Measurements from ENCODE around the gene SLC27A1. TPM values are rescaled to one million over a fixed set of nuclear protein-coding genes. Genes with fewer than 3 reads are reported as not detected.

SLC27A1 gene
- total and polyA plus RNA-seq, 9 of the 15 experiments (the other 6 are each of a cell fraction or from before 2014, with no cell fraction given), result 0.06 to 3.0 (median 1.1) TPM

DNA sequence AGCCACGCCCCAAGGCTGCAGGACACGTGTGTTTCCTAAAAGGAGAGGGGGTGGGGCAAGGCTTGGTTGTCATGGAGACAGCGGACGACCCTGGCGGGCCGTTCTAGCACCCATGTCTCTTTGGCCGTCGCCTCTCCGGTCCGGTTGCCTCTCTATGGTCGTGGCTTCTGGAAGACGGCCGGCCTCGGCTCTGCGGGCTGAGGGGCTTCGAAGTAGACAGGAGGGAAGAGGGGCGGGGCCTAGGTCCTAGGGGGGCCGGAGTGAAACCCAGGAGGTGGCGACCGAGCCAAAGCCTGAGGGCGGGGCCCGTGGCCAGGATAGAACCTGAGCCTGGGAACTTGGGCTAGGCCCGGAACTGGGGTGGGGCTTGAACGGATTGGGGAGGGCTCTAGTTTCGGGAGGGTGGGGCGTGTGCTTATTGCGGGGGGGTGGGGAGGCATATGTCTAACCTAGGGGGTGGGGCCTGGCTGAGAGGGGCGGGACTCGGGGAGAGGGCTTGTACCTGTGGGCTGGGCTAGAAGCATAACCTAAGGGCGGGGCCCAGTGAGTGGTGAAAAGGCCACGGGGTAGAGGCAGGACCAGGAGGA is 750 bp upstream of the SLC27A1 start (continued):
- TF ChIP-seq ARID2 (IDR thresholded peaks at IDR 0.05) (no peak), ZNF121 (CRISPR knock-in tag; conservative IDR thresholded peaks at IDR 0.05) (no peak), SP1 (CRISPR knock-in tag; IDR thresholded peaks at IDR 0.05) (peak; percentile 84), FIP1L1 (IDR thresholded peaks at IDR 0.05; ENCODE audit: low read depth, low read length, poor library complexity, severe bottlenecking) (no peak), HMGN3 (IDR thresholded peaks at IDR 0.05; ENCODE audit: borderline replicate concordance, extremely low read depth, insufficient read length, low read depth, low read length) (peak; percentile 57), ETV1 (tag; conservative IDR thresholded peaks at IDR 0.05; ENCODE audit: low read depth) (no peak; the same call in 1 of the 2 replicates), ZNF766 (CRISPR knock-in tag; conservative IDR thresholded peaks at IDR 0.05) (no peak; the same call in 1 of the 2 replicates), SMAD4 (CRISPR knock-in tag; conservative IDR thresholded peaks at IDR 0.05) (no peak), ZC3H11A (IDR thresholded peaks at IDR 0.05; ENCODE audit: low read depth, low read length) (no peak), TAF7 (tag; IDR thresholded peaks at IDR 0.05) (no peak), ZNF175 (CRISPR knock-in tag; IDR thresholded peaks at IDR 0.05; ENCODE audit: low read depth) (no peak), ZNF644 (tag; IDR thresholded peaks at IDR 0.05; ENCODE audit: low read depth) (no peak)
- TF ChIP-seq, protein P1, sequence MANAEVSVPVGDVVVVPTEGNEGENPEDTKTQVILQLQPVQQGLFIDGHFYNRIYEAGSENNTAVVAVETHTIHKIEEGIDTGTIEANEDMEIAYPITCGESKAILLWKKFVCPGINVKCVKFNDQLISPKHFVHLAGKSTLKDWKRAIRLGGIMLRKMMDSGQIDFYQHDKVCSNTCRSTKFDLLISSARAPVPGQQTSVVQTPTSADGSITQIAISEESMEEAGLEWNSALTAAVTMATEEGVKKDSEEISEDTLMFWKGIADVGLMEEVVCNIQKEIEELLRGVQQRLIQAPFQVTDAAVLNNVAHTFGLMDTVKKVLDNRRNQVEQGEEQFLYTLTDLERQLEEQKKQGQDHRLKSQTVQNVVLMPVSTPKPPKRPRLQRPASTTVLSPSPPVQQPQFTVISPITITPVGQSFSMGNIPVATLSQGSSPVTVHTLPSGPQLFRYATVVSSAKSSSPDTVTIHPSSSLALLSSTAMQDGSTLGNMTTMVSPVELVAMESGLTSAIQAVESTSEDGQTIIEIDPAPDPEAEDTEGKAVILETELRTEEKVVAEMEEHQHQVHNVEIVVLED (CRISPR knock-in tag; IDR thresholded peaks at IDR 0.05), result no peak
- TF ChIP-seq, protein P2, sequence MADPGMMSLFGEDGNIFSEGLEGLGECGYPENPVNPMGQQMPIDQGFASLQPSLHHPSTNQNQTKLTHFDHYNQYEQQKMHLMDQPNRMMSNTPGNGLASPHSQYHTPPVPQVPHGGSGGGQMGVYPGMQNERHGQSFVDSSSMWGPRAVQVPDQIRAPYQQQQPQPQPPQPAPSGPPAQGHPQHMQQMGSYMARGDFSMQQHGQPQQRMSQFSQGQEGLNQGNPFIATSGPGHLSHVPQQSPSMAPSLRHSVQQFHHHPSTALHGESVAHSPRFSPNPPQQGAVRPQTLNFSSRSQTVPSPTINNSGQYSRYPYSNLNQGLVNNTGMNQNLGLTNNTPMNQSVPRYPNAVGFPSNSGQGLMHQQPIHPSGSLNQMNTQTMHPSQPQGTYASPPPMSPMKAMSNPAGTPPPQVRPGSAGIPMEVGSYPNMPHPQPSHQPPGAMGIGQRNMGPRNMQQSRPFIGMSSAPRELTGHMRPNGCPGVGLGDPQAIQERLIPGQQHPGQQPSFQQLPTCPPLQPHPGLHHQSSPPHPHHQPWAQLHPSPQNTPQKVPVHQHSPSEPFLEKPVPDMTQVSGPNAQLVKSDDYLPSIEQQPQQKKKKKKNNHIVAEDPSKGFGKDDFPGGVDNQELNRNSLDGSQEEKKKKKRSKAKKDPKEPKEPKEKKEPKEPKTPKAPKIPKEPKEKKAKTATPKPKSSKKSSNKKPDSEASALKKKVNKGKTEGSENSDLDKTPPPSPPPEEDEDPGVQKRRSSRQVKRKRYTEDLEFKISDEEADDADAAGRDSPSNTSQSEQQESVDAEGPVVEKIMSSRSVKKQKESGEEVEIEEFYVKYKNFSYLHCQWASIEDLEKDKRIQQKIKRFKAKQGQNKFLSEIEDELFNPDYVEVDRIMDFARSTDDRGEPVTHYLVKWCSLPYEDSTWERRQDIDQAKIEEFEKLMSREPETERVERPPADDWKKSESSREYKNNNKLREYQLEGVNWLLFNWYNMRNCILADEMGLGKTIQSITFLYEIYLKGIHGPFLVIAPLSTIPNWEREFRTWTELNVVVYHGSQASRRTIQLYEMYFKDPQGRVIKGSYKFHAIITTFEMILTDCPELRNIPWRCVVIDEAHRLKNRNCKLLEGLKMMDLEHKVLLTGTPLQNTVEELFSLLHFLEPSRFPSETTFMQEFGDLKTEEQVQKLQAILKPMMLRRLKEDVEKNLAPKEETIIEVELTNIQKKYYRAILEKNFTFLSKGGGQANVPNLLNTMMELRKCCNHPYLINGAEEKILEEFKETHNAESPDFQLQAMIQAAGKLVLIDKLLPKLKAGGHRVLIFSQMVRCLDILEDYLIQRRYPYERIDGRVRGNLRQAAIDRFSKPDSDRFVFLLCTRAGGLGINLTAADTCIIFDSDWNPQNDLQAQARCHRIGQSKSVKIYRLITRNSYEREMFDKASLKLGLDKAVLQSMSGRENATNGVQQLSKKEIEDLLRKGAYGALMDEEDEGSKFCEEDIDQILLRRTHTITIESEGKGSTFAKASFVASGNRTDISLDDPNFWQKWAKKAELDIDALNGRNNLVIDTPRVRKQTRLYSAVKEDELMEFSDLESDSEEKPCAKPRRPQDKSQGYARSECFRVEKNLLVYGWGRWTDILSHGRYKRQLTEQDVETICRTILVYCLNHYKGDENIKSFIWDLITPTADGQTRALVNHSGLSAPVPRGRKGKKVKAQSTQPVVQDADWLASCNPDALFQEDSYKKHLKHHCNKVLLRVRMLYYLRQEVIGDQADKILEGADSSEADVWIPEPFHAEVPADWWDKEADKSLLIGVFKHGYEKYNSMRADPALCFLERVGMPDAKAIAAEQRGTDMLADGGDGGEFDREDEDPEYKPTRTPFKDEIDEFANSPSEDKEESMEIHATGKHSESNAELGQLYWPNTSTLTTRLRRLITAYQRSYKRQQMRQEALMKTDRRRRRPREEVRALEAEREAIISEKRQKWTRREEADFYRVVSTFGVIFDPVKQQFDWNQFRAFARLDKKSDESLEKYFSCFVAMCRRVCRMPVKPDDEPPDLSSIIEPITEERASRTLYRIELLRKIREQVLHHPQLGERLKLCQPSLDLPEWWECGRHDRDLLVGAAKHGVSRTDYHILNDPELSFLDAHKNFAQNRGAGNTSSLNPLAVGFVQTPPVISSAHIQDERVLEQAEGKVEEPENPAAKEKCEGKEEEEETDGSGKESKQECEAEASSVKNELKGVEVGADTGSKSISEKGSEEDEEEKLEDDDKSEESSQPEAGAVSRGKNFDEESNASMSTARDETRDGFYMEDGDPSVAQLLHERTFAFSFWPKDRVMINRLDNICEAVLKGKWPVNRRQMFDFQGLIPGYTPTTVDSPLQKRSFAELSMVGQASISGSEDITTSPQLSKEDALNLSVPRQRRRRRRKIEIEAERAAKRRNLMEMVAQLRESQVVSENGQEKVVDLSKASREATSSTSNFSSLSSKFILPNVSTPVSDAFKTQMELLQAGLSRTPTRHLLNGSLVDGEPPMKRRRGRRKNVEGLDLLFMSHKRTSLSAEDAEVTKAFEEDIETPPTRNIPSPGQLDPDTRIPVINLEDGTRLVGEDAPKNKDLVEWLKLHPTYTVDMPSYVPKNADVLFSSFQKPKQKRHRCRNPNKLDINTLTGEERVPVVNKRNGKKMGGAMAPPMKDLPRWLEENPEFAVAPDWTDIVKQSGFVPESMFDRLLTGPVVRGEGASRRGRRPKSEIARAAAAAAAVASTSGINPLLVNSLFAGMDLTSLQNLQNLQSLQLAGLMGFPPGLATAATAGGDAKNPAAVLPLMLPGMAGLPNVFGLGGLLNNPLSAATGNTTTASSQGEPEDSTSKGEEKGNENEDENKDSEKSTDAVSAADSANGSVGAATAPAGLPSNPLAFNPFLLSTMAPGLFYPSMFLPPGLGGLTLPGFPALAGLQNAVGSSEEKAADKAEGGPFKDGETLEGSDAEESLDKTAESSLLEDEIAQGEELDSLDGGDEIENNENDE (IDR thresholded peaks at IDR 0.05; ENCODE audit: low read depth, low read length), result no peak
